Trophoblast cell (in vitro differentiated cells and primary cell): ENCODE data around the gene CYTH4.

Source experiments
- DNase-seq, 2 donors: peaks; one replicate each; pipeline ENCODE4 v3.0.0-alpha.2; 2016
- H2AFZ ChIP-seq: 2 replicates; pipeline ENCODE4 v1.6.1; 2013; ENCODE audit warnings: low read length, moderate library complexity, mild to moderate bottlenecking; ENCODE audit not compliant: insufficient read depth, poor library complexity
- H2AK5ac ChIP-seq: 2 replicates; pipeline ENCODE4 v1.6.1; 2013; ENCODE audit warnings: mild to moderate bottlenecking, low read length
- H2BK120ac ChIP-seq: 2 replicates; pipeline ENCODE4 v1.6.1; 2013; ENCODE audit warnings: low read length, mild to moderate bottlenecking, moderate library complexity; ENCODE audit not compliant: insufficient read depth, poor library complexity
- H2BK12ac ChIP-seq: 2 replicates; pipeline ENCODE4 v1.6.1; 2013; ENCODE audit warnings: mild to moderate bottlenecking, low read length, moderate library complexity
- H2BK5ac ChIP-seq: 2 replicates; pipeline ENCODE4 v1.6.1; 2013; ENCODE audit warnings: low read length, low read depth, moderate library complexity, mild to moderate bottlenecking; ENCODE audit not compliant: poor library complexity
- H3K14ac ChIP-seq: 2 replicates; pipeline ENCODE4 v1.6.1; 2013; ENCODE audit warnings: mild to moderate bottlenecking, low read length
- H3K18ac ChIP-seq: 2 replicates; pipeline ENCODE4 v1.6.1; 2013; ENCODE audit warnings: mild to moderate bottlenecking, low read length
- H3K23ac ChIP-seq: 2 replicates; pipeline ENCODE4 v1.6.1; 2013; ENCODE audit warnings: low read length
- H3K27ac ChIP-seq: 2 replicates; pipeline ENCODE4 v1.5.1; 2013; ENCODE audit warnings: low read depth, mild to moderate bottlenecking, inconsistent platforms, low read length, moderate library complexity
- H3K27me3 ChIP-seq: 2 replicates; pipeline ENCODE4 v1.6.1; 2013; ENCODE audit warnings: inconsistent platforms, mild to moderate bottlenecking, low read length, moderate library complexity; ENCODE audit not compliant: insufficient read depth
- H3K36me3 ChIP-seq, 2 experiments: 1 replicate in 1 of 2; 2 replicates in 1 of 2; pipeline ENCODE4 v1.6.1; 2013; ENCODE audit warnings: low read length in 2 of 2, mild to moderate bottlenecking in 2 of 2, moderate library complexity in 1 of 2; ENCODE audit not compliant: insufficient read depth in 2 of 2, control insufficient read depth in 1 of 2
- H3K4ac ChIP-seq: 2 replicates; pipeline ENCODE4 v1.6.1; 2013; ENCODE audit warnings: low read depth, mild to moderate bottlenecking, low read length, moderate library complexity
- H3K4me1 ChIP-seq, 2 experiments: 1 replicate in 1 of 2; 2 replicates in 1 of 2; pipeline ENCODE4 v1.6.1; 2013; ENCODE audit warnings: low read length in 2 of 2, mild to moderate bottlenecking in 2 of 2, moderate library complexity in 1 of 2; ENCODE audit not compliant: insufficient read depth in 2 of 2, control insufficient read depth in 1 of 2
- H3K4me2 ChIP-seq: 2 replicates; pipeline ENCODE4 v1.6.1; 2013; ENCODE audit warnings: inconsistent platforms, mild to moderate bottlenecking, low read length, moderate library complexity
- H3K4me3 ChIP-seq: 2 replicates; pipeline ENCODE4 v1.5.1; 2013; ENCODE audit warnings: mild to moderate bottlenecking, low read depth, low read length, inconsistent platforms
- H3K79me1 ChIP-seq: one replicate; pipeline ENCODE4 v1.6.1; 2013; ENCODE audit warnings: low read length
- H3K79me2 ChIP-seq: 2 replicates; pipeline ENCODE4 v1.6.1; 2013; ENCODE audit warnings: low read length, mild to moderate bottlenecking; ENCODE audit not compliant: control insufficient read depth, insufficient read depth, poor library complexity
- H3K9ac ChIP-seq: 2 replicates; pipeline ENCODE4 v1.6.1; 2013; ENCODE audit warnings: mild to moderate bottlenecking, low read length
- H3K9me3 ChIP-seq: 2 replicates; pipeline ENCODE4 v1.6.1; 2013; ENCODE audit warnings: low read depth, mild to moderate bottlenecking, control low read depth, inconsistent platforms, low read length; ENCODE audit not compliant: insufficient read depth
- H4K12ac ChIP-seq: 2 replicates; pipeline ENCODE4 v1.6.1; 2013; ENCODE audit warnings: low read depth, mild to moderate bottlenecking, low read length, moderate library complexity
- H4K8ac ChIP-seq: 2 replicates; pipeline ENCODE4 v1.6.1; 2013; ENCODE audit warnings: low read depth, mild to moderate bottlenecking, low read length, moderate library complexity
- H4K91ac ChIP-seq: one replicate; pipeline ENCODE4 v1.6.1; 2013; ENCODE audit warnings: low read depth, mild to moderate bottlenecking, low read length, moderate library complexity
- WGBS: extraction: QIAGEN DNeasy Blood & Tissue Kit; methylation state at CpG from one replicate; pipeline ENCODE4 v1.1.7; 2013; ENCODE audit warnings: missing lambda C conversion rate; ENCODE audit not compliant: insufficient read length, insufficient coverage; ENCODE audit errors: extremely low coverage; 5-methylcytosine and 5-hydroxymethylcytosine counted together

The CYTH4 gene

DNA sequence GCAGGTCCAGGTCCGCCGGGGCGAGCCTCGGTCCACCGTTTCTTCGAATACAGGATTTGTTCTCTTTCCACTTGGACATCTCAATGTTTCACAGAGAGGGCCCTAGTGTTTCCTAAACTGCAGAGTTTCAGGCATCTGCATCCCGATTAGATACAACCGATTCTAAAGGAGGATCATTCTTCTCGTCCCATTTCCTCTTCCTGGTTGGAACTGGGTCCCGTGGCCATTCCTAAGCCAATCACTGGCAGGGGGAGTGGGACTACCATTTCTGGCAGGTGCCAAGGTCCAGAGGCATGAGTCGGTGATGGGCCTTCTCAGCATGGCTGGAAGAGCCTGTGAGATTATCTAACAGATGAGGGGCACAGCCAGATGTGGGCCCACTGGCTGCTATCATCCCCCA, 76.1 kb downstream of the CYTH4 start:
- H3K4me1 ChIP-seq, result peaks cover 0 to 5% of the 10 kb centered on the region in 2 experiments

DNA sequence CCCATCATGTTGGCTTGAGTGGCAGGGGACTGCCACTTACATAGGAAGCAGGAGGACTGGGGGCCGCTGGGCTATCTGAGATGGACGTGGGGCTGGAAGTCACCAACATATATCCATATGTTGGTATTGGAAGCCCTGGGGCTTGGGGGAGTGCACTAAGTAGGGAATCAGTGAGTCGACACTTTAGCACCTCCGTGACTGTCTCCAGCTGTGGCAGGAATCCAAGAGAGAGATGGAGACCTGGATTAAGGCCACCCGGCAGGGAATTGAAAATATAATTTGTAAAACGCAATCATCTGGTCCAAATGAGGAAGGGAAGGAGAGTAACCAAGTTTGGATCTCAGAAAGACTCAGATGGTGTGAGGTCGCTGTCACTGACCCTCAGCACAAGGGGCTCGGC, 76.6 kb downstream of the CYTH4 start:
- H2BK5ac ChIP-seq, result no peak overlapping the region
- H3K18ac ChIP-seq, result no peak overlapping the region
- no peak for DNase-seq
- no peak overlapping the region for H3K4me3 ChIP-seq
- H4K12ac ChIP-seq, result no peak overlapping the region
- WGBS, result no CpG with 5 or more reads among the region's 8 CpGs
- no peak overlapping the region for H3K14ac ChIP-seq
- no peaks in the 10 kb centered on the region for H3K9me3 ChIP-seq
- H3K23ac ChIP-seq, result no peak overlapping the region
- no peak overlapping the region for H2BK120ac ChIP-seq
- H3K36me3 ChIP-seq, result no peaks in the 10 kb centered on the region
- peaks cover 3% of the 10 kb centered on the region for H3K79me1 ChIP-seq
- no peak overlapping the region for H3K27ac ChIP-seq
- H3K79me2 ChIP-seq, result peaks cover 3% of the 10 kb centered on the region
- no peaks in the 10 kb centered on the region for H3K27me3 ChIP-seq
- H2AFZ ChIP-seq, result no peak overlapping the region
- H4K91ac ChIP-seq, result no peak overlapping the region
- H3K4me2 ChIP-seq, result no peak overlapping the region
- no peak overlapping the region for H4K8ac ChIP-seq
- H3K4me1 ChIP-seq, result peaks cover 0 to 5% of the 10 kb centered on the region in 2 experiments
- no peak overlapping the region for H3K4ac ChIP-seq
- H2BK12ac ChIP-seq, result no peak overlapping the region
- H3K9ac ChIP-seq, result no peak overlapping the region
- H2AK5ac ChIP-seq, result no peak overlapping the region

More for the DNA sequence above, 76.1 kb downstream of the CYTH4 start:
- no peak overlapping the region for H3K4me2 ChIP-seq
- H3K27me3 ChIP-seq, result no peaks in the 10 kb centered on the region
- no peak overlapping the region for H2BK120ac ChIP-seq
- H3K23ac ChIP-seq, result no peak overlapping the region
- no peak overlapping the region for H3K4me3 ChIP-seq
- H3K27ac ChIP-seq, result no peak overlapping the region
- H3K79me1 ChIP-seq, result peaks cover 3% of the 10 kb centered on the region
- H3K36me3 ChIP-seq, result no peaks in the 10 kb centered on the region
- peaks cover 3% of the 10 kb centered on the region for H3K79me2 ChIP-seq
- H2AK5ac ChIP-seq, result no peak overlapping the region
- no peaks in the 10 kb centered on the region for H3K9me3 ChIP-seq
- H2BK5ac ChIP-seq, result no peak overlapping the region
- H3K14ac ChIP-seq, result no peak overlapping the region
- no peak overlapping the region for H3K9ac ChIP-seq
- no peak overlapping the region for H2BK12ac ChIP-seq
- no CpG with 5 or more reads among the region's 11 CpGs for WGBS
- H3K4ac ChIP-seq, result no peak overlapping the region
- H4K12ac ChIP-seq, result no peak overlapping the region
- no peak overlapping the region for H3K18ac ChIP-seq
- H2AFZ ChIP-seq, result no peak overlapping the region
- H4K8ac ChIP-seq, result no peak overlapping the region
- H4K91ac ChIP-seq, result no peak overlapping the region
- DNase-seq, result no peak

DNA sequence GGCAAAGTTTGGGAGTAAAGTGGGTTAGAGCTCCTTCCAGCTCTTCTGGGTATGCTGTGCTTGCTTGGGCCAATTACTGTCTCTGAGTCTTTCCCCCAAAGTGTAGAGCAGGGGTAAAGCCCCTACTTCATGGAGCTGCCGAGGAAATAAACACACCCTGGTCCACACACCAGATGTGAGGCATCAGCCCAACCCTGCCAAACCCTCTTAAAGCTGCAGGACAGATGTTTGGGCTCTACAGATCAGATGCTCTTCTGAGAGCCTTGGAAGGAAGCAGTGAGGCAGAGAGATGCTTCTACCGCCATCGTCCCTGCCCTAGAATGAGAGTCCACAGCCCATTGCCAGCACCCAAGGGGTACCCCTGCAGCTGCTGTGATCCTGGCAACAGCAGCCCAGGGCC, 80.3 kb downstream of the CYTH4 start:
- Histone ChIP-seq H2BK120ac (no peak overlapping the region), H4K12ac (no peak overlapping the region), H2BK12ac (no peak overlapping the region), H3K79me1 (no peaks in the 10 kb centered on the region), H3K4me1 (no peaks in the 10 kb centered on the region), H4K8ac (no peak overlapping the region), H4K91ac (no peak overlapping the region), H3K9me3 (no peaks in the 10 kb centered on the region), H3K4me2 (no peak overlapping the region), H2AFZ (no peak overlapping the region), H3K27me3 (no peaks in the 10 kb centered on the region), H2AK5ac (no peak overlapping the region), H3K4ac (no peak overlapping the region), H3K9ac (no peak overlapping the region), H3K18ac (no peak overlapping the region), H3K14ac (no peak overlapping the region), H2BK5ac (no peak overlapping the region), H3K79me2 (no peaks in the 10 kb centered on the region), H3K27ac (no peak overlapping the region), H3K36me3 (no peaks in the 10 kb centered on the region), H3K23ac (no peak overlapping the region), H3K4me3 (no peak overlapping the region)
- no CpG with 5 or more reads among the region's 3 CpGs for WGBS
- DNase-seq, result no peak

DNA sequence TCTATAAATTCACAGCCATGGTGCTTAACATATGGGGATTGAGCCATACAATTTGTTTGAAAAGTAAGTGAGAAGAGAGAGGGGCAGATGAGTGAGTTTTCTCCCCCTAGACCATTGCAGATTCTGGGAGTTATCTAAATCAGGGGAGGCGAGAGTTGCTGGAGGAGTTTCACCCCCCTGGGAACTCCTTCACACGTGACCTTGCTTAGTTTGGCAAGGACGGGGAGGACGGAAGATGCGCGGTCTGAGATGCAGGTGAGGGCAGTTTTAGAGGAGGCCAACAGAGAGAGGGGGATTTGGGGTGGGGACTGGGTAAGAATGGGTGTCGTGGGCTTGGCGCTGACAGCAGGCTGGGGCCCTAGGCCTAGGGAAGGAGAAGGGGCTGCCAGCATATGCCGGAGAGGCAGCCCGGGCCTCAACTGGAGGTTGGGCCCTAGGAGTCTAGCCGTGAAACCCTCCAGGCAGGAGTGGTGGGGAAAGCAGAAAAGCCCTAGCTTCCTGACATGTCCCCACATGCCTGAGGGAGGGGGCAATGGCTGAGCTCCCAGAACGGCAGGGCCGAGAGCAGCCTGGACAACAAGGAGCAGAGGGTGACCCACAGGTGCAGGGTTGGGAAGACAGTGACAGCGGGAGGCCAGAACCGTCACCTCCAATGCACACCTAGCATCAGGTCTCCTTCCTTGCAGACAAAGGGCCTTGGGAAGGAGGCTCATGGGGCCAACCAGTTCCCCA, 81.1 kb downstream of the CYTH4 start:
- Histone ChIP-seq H3K18ac (no peak overlapping the region), H2AFZ (no peak overlapping the region), H3K27ac (no peak overlapping the region), H3K9me3 (no peaks in the 10 kb centered on the region), H3K23ac (no peak overlapping the region), H4K8ac (no peak overlapping the region), H2BK12ac (no peak overlapping the region), H3K4ac (no peak overlapping the region), H2AK5ac (no peak overlapping the region), H3K79me2 (no peaks in the 10 kb centered on the region), H3K4me1 (no peaks in the 10 kb centered on the region), H4K91ac (peak overlapping the region; percentile 36), H3K36me3 (no peaks in the 10 kb centered on the region), H4K12ac (no peak overlapping the region), H3K4me2 (no peak overlapping the region), H3K4me3 (no peak overlapping the region), H2BK5ac (no peak overlapping the region), H3K14ac (peak overlapping the region; percentile 43), H3K79me1 (no peaks in the 10 kb centered on the region), H2BK120ac (no peak overlapping the region), H3K9ac (no peak overlapping the region), H3K27me3 (no peaks in the 10 kb centered on the region)
- DNase-seq, result no peak
- WGBS, result no CpG with 5 or more reads among the region's 15 CpGs
